CD4-positive, alpha-beta T cell treated with Interleukin-2 at 100 ng/mL for 4 hours (primary cell): ENCODE results near the gene SPCS1.

Experiments used
- DNase-seq: peaks from one replicate; pipeline ENCODE4 v3.0.0-alpha.2; 2020; ENCODE audit warnings: low spot score

The SPCS1 gene

DNA sequence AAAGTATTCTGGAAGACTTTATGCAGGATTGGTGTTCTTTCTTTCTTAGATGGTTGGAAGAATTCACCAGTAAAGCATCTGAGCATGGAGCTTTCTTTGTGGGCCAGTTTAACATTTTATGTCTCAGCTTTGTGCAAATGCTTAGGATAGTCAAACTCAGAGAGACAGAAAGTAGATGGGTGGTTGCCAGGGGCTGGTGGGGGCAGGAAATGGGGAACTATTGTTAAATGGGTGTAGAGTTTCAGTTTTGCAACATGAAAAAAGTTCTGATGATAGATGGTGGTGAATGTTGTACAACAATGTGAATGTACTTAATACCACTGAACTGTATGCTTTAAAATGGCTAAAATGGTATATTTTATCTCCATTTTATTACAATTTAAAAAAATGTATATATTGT lies 24.8 kb downstream of the SPCS1 start:
- DNase-seq, result no peak

- no peak for DNase-seq
Measured at GRCh38 chr3:52731590-52731989, 25.7 kb downstream of the SPCS1 start.

- no peak for DNase-seq
Measured at GRCh38 chr3:52733256-52733891, 27.5 kb downstream of the SPCS1 start.

GRCh38 chr3:52739730-52740129 lies 33.8 kb downstream of the SPCS1 start:
- DNase-seq, result no peak

DNA sequence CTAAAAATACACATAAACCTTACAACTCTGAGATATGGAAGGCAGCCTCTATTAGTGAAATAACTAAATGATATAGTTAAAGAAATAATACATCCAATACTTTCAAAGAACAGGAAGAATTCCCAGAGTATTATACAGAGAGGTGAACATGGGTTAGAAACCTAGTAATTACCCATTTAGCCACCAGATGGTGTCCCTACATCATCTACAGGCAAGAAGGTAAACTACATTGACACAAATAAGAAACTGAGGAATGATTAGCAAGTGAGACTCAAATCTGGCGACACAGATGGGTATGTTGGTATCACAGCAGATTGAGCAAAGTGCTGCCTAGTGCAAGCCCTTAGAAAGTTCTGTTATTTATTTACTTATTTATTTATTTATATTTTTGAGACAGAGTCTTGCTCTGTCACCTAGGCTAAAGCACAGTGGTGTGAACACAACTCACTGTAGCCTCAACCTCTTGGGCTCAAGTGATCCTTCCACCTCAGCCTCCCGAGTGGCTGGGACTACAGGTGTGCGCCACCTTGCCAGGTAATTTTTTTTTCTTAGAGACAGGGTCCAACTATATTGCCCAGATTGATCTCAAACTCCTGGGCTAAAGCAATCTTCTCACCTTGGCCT lies 36.6 kb downstream of the SPCS1 start:
- DNase-seq, result peak; percentile 29

- DNase-seq, result no peak
Measured at GRCh38 chr3:52743152-52743551, 37.2 kb downstream of the SPCS1 start.

DNA sequence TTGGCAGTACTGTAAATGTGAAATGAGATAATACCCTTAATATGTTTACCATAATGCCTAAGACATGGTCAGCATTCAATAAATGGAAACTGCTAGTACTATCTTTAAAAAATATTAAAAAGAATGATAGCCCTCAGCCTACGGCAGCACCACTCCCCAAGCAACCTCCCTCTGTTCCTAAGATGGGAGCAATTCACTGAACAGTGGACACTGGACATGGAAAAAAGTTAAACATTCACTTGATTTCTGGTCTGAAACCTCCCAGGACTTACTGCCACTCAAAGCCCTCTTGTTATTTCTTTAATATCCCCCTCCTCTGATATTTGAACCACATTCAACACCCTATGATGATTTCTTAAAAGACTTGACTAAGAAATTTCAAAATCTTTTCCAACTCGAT lies 37.8 kb downstream of the SPCS1 start:
- DNase-seq, result no peak

DNA sequence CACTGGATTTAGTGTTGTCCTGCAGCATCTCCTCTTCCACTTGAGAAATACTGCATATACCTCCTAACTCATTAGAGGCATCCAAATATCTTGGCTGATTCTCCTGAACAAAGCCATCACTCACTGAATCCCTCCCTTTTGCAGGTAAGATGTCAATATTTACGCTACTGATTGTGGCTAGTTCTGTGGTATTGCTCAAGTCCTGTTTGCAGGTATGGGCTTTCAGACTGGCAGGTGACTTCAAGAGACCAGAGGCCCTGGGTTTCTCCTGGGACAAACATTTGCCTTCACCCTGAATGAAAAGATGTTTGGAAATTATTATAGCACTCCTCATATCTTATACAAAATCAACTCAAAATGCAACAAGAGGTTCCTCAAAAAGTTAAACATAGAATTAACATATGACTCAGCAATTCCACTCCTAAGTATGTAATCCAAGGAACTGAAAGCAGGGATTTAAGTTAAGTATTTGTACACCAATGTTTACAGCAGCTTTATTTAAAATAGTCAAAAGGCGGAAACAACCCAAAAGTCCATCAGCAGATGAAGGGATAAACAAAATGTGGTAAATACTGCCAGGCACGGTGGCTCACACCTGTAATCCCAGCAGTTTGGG lies 46.2 kb downstream of the SPCS1 start:
- no peak for DNase-seq

GRCh38 chr3:52754373-52754772 lies 48.5 kb downstream of the SPCS1 start:
- no peak for DNase-seq

DNA sequence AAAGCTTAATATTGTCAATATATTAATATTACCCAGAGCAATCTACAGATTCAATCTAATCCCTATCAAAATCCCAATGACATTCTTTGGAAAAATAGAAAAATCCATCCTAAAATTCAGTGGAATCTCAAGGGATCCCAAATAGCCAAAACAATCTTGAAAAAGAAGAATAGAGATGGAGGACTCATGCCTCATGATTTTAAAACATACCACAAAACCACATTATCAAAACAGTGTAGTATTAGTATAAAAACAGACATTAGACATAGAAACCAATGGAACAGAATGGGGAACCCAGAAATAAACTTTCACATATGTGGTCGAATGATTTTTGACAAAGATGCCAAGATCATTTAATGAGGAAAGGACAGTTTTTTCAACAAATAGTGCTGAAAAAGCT lies 50.2 kb downstream of the SPCS1 start:
- no peak for DNase-seq
